ENCODE measurements around the gene C14orf180.

Gene C14orf180

GRCh38 chr14:104589338-104590195 is 10.0 kb downstream of the C14orf180 start:
- no peak for ATAC-seq (ENCODE audit: low read depth)
- no peaks in the 10 kb centered on the region for H3K4me1 ChIP-seq (ENCODE audit: insufficient read depth, poor library complexity, severe bottlenecking)
- H3K4me3 ChIP-seq (ENCODE audit: severe bottlenecking), result no peak overlapping the region
- no peaks in the 10 kb centered on the region for H3K36me3 ChIP-seq (ENCODE audit: low read depth)
- DNase-seq (ENCODE audit: low spot score), result no peak
- H3K27me3 ChIP-seq (ENCODE audit: insufficient read depth, poor library complexity, severe bottlenecking), result peaks cover 63% of the 10 kb centered on the region
- no peaks in the 10 kb centered on the region for H3K9me3 ChIP-seq (ENCODE audit: severe bottlenecking)
- TF ChIP-seq CTCF (IDR thresholded peaks at IDR 0.05; ENCODE audit: poor library complexity, severe bottlenecking), result no peak
- H3K27ac ChIP-seq (ENCODE audit: poor library complexity, severe bottlenecking), result no peak overlapping the region

- Histone ChIP-seq H3K27me3 (ENCODE audit: insufficient read depth, poor library complexity, severe bottlenecking) (peaks cover 54% of the 10 kb centered on the region), H3K4me3 (ENCODE audit: severe bottlenecking) (no peak overlapping the region), H3K36me3 (ENCODE audit: low read depth) (no peaks in the 10 kb centered on the region), H3K27ac (ENCODE audit: poor library complexity, severe bottlenecking) (no peak overlapping the region), H3K9me3 (ENCODE audit: severe bottlenecking) (no peaks in the 10 kb centered on the region), H3K4me1 (ENCODE audit: insufficient read depth, poor library complexity, severe bottlenecking) (no peaks in the 10 kb centered on the region)
- no peak for DNase-seq (ENCODE audit: low spot score)
- no peak for TF ChIP-seq CTCF (IDR thresholded peaks at IDR 0.05; ENCODE audit: poor library complexity, severe bottlenecking)
- no peak for ATAC-seq (ENCODE audit: low read depth)
Measured at GRCh38 chr14:104590240-104590965, 10.8 kb downstream of the C14orf180 start.

GRCh38 chr14:104591031-104591430 is 11.5 kb downstream of the C14orf180 start:
- DNase-seq (ENCODE audit: low spot score) (no peak), ATAC-seq (ENCODE audit: low read depth) (0 out of 3 replicates have a peak, but pooled peaks have one; percentile 5)
- H3K4me3 ChIP-seq (ENCODE audit: severe bottlenecking), result no peak overlapping the region
- no peak overlapping the region for H3K27ac ChIP-seq (ENCODE audit: poor library complexity, severe bottlenecking)
- H3K4me1 ChIP-seq (ENCODE audit: insufficient read depth, poor library complexity, severe bottlenecking), result no peaks in the 10 kb centered on the region
- no peaks in the 10 kb centered on the region for H3K9me3 ChIP-seq (ENCODE audit: severe bottlenecking)
- peaks cover 50% of the 10 kb centered on the region for H3K27me3 ChIP-seq (ENCODE audit: insufficient read depth, poor library complexity, severe bottlenecking)
- H3K36me3 ChIP-seq (ENCODE audit: low read depth), result no peaks in the 10 kb centered on the region
- no peak for TF ChIP-seq CTCF (IDR thresholded peaks at IDR 0.05; ENCODE audit: poor library complexity, severe bottlenecking)

GRCh38 chr14:104591506-104592291 is 12.1 kb downstream of the C14orf180 start:
- H3K9me3 ChIP-seq (ENCODE audit: severe bottlenecking), result no peaks in the 10 kb centered on the region
- H3K4me3 ChIP-seq (ENCODE audit: severe bottlenecking), result no peak overlapping the region
- DNase-seq (ENCODE audit: low spot score), result no peak
- H3K27ac ChIP-seq (ENCODE audit: poor library complexity, severe bottlenecking), result no peak overlapping the region
- no peak for TF ChIP-seq CTCF (IDR thresholded peaks at IDR 0.05; ENCODE audit: poor library complexity, severe bottlenecking)
- H3K4me1 ChIP-seq (ENCODE audit: insufficient read depth, poor library complexity, severe bottlenecking), result no peaks in the 10 kb centered on the region
- no peaks in the 10 kb centered on the region for H3K36me3 ChIP-seq (ENCODE audit: low read depth)
- ATAC-seq (ENCODE audit: low read depth), result no peak
- peaks cover 46% of the 10 kb centered on the region for H3K27me3 ChIP-seq (ENCODE audit: insufficient read depth, poor library complexity, severe bottlenecking)
